Esophagus muscularis mucosa (tissue), 3 donors: ENCODE measurements around the gene ZNF879.

Experiments used
- CTCF ChIP-seq, 3 experiments: fragments of 200-600 bp in 2 of 3; fragments of 450-650 bp in 1 of 3; sonication (generic) in 2 of 3; IDR thresholded peaks; one replicate each; pipeline ENCODE4 v1.5.1; 2017 to 2019; ENCODE audit warnings: antibody characterized with exemption in 3 of 3, mild to moderate bottlenecking in 2 of 3, moderate library complexity in 1 of 3
- POLR2AphosphoS5 ChIP-seq, 2 donors: sonication (generic); formaldehyde crosslinking; IDR thresholded peaks; one replicate each; pipeline ENCODE4 v1.6.1; 2017; ENCODE audit warnings: antibody characterized with exemption in 2 of 2

GRCh38 chr5:179023528-179024189, at the start of gene ZNF879:
- TF ChIP-seq CTCF (IDR thresholded peaks at IDR 0.05), result peak in 1 of 3 experiments; percentile 11
- TF ChIP-seq POLR2AphosphoS5 (IDR thresholded peaks at IDR 0.05), result peak; percentile 81 to 93
